ENCODE measurements around the gene NUP210.

DNA sequence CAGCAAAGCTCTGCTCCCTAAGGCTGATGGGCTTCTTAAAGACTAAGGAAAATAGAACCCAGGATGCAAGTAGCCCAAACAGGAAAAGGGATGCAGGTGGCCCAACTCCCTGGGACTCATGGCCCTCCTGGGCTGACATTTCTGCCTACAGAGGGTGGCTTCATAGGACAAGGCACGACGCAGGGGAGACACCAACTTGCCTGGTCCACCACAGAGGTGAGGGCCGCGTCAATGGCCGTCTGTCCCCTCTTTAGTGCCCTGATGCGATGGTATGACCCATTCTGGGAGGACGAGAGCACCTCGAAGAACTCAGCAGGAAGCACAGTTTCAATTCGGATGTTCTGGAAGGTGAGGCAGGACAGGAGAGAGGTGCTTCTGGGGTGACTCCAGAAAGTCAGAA is 44.0 kb downstream of the NUP210 start:
- TF ChIP-seq, protein P1, sequence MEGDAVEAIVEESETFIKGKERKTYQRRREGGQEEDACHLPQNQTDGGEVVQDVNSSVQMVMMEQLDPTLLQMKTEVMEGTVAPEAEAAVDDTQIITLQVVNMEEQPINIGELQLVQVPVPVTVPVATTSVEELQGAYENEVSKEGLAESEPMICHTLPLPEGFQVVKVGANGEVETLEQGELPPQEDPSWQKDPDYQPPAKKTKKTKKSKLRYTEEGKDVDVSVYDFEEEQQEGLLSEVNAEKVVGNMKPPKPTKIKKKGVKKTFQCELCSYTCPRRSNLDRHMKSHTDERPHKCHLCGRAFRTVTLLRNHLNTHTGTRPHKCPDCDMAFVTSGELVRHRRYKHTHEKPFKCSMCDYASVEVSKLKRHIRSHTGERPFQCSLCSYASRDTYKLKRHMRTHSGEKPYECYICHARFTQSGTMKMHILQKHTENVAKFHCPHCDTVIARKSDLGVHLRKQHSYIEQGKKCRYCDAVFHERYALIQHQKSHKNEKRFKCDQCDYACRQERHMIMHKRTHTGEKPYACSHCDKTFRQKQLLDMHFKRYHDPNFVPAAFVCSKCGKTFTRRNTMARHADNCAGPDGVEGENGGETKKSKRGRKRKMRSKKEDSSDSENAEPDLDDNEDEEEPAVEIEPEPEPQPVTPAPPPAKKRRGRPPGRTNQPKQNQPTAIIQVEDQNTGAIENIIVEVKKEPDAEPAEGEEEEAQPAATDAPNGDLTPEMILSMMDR (CRISPR knock-in tag; IDR thresholded peaks at IDR 0.05), result no peak
- no peak for TF ChIP-seq NFIC (IDR thresholded peaks at IDR 0.05; ENCODE audit: low read length)
- TF ChIP-seq, protein P2, sequence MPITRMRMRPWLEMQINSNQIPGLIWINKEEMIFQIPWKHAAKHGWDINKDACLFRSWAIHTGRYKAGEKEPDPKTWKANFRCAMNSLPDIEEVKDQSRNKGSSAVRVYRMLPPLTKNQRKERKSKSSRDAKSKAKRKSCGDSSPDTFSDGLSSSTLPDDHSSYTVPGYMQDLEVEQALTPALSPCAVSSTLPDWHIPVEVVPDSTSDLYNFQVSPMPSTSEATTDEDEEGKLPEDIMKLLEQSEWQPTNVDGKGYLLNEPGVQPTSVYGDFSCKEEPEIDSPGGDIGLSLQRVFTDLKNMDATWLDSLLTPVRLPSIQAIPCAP (CRISPR knock-in tag; IDR thresholded peaks at IDR 0.05; ENCODE audit: low read depth), result no peak
- no peak for TF ChIP-seq DPF2 (CRISPR knock-in tag; IDR thresholded peaks at IDR 0.05; ENCODE audit: borderline replicate concordance, low read depth)
- TF ChIP-seq ELF1 (CRISPR knock-in tag; IDR thresholded peaks at IDR 0.05), result no peak
- TF ChIP-seq PHF21A (CRISPR knock-in tag; IDR thresholded peaks at IDR 0.05), result no peak
- no peak for TF ChIP-seq GPN1 (CRISPR knock-in tag; IDR thresholded peaks at IDR 0.05; ENCODE audit: borderline replicate concordance)
- no peak for TF ChIP-seq MXI1 (IDR thresholded peaks at IDR 0.05; ENCODE audit: borderline replicate concordance, low read depth, low read length)
- TF ChIP-seq ZNF570 (CRISPR knock-in tag; IDR thresholded peaks at IDR 0.05; ENCODE audit: borderline replicate concordance), result no peak
- TF ChIP-seq ELF4 (CRISPR knock-in tag; IDR thresholded peaks at IDR 0.05; ENCODE audit: borderline replicate concordance), result no peak
- TF ChIP-seq FOXK1 (CRISPR knock-in tag; IDR thresholded peaks at IDR 0.05; ENCODE audit: borderline replicate concordance, low read depth), result no peak
- no peak for TF ChIP-seq JUNB (CRISPR knock-in tag; IDR thresholded peaks at IDR 0.05; ENCODE audit: borderline replicate concordance)

Measured in HepG2 (cell line).